Globus pallidus (tissue), 1 donor: ENCODE measurements around the gene HSPB7.
A peak's percentile ranks its signal among the peaks of the same experiment; 100 is the strongest.

Experiments
- DNase-seq: peaks from one replicate; pipeline ENCODE4 v3.0.0-alpha.2; 2015; ENCODE audit warnings: low spot score

Gene HSPB7

DNA sequence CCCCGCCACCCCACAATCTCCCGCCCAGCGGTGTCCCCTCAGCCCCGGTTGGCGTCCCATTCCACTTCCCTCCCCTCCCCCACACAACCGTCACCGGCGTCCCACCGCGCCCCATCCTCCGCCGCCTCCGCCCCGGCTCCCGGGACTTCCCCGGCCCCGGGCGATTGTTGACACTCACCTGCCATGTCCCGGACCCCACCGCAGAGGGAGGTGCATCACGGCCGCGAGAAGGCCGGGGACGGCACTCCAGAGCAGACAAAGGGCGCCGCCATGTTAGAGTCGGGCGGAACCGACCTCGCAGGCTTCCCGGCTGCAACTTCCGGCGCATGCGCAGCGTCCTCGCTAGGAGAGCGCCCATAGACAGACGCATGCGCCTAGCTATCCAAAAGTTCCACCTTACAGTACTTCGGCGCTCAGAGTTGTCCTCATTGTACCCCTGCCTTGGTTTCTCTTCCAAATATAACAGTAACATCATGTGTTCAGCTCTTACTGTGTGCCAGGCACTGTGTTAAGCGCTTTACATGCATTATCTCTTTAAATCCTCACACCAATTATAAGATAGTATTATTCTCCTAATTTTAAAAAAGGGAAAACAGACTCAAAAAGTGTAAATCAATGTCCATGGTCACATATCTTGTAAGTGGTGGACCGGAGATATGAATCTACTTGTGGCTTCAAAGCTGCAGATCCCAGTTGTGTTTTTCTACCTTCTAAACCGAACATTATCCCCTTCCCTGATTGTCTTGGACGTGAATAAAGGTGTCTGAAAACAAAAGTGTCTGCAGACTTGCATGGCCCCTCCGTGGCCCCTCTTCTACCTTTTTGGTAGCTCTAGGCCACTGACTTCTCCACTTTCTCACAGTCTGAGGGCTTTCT, 41.8 kb downstream of the HSPB7 start, which contains the start of gene ZBTB17:
Gene ZBTB17 (minus strand): TSS at position 297 of the 876 bp plus-strand sequence. CDS start 27,606 bp downstream, outside the sequence.
- DNase-seq = peak; percentile 91

DNA sequence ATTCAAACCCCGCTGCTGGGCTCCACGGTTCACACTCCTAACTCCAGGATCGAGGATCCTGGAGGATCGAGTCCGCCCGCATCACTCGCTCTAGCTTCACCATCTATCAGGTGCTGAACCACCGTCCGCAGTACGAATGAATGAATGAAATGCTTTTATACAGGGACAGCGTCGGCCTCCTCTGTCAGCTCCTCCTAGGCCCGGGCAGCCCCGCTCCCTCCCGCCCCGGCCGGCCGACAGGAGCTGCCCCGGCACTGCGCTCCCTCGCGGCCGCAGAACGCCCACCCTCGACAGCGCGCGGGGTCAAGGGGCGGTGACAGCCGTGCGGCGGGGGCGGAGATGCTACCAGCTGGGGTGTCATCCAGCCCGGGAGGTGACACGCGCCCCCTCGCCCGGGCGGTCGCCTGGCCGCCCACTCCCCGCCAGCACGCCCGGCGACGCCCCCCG, 42.5 kb downstream of the HSPB7 start:
- DNase-seq = peak; percentile 73

DNA sequence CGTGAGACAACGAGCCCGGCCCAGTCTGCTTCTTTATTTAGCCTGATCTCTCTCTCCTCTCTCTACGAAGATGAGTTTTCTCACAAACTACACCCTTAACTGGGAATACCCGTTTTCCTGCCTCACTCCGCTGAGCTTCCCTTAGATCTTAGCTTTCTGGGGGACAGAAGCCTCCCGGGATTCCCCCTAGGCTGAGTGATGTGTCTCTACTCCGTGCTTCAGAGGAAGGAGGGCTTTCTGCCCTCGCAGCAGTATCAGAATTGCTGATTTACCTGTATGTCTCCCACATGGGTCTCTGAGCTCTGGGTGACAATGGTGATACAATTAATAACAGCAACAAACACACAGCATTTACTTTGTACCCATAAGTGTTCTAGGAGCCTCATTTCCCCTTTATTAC, 43.0 kb downstream of the HSPB7 start:
- no peak for DNase-seq

DNA sequence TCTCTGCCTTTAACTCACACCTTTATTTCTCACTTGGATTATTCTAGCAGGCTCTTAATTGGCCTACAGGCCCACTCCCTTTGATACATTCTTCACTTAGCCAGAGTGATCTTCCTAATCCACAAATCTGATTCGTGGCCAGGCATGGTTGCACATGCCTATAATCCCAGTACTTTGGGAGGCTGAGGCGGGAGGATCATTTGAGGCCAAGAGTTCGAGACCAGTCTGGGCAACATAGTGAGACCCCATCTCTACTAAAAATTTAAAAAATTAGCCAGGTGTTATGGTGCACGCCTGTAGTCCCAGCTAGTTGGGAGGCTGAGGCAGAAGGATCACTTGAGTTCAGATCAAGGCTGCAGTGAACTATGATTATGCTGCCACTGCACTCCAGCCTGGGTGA, 44.1 kb downstream of the HSPB7 start:
- DNase-seq = no peak

DNA sequence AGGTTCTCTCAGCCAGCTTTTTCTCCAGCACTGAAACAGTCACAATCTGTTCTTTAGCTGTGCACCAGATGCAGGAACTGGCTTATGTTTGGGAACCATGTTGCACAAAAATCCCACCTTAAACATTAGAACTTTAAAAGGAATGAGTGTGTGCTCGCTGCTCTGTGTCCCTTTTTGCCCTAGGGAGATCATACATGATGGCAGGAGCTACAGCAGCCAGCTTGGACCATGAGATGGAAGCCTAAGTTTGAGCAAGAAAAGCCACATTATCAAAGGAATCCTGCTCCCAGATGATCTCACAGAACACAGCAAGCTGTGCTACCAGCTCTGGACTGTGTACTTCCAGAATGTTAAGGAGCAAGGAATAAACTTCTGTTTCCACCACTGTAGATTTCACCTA, 45.4 kb downstream of the HSPB7 start:
- DNase-seq = no peak

DNA sequence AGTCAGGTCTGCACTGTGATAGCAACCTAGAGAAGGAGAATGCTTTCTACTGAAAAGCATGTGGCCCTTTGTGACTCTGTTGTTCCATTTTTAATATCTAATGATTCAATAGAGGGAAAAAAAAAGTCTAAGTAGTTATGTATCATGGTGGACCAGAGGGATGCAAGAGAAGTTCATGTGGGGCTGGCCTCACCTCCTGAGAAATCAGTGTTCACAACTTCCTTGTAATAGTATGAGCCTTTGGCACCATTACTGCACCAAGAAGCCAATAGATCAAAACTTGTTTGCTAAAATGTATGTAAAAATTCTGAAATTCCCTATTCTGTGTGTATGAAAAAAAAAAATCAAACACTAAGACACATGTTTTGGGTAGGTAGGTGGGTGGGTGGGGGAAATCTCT, 46.9 kb downstream of the HSPB7 start:
- no peak for DNase-seq

DNA sequence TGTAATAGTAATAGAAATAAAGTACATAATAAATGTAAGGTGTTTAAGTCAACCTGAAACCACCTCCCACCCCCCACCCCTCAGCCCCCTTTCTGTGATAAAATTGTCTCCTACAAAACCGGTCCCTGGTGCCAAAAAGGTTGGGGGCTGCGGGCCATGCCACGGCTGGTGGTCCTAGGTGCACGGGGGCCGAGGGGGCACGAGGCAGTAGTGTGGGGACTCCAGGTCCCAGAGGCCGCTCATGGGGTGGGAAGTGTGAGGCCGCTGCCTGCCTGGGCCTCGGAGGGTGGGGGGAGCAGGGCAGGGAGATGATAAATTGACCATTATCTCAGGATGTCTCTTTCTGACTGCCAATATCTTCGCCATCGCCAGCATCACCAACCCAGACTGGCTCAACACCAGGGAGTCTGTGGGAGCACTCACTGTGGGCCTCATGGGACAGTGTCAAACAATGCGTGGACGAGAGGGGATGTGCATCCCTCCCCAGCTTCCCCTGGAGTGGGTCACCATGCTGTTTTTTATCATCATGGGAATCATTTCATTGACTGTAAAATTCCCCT, 48.4 kb downstream of the HSPB7 start:
- no peak for DNase-seq

DNA sequence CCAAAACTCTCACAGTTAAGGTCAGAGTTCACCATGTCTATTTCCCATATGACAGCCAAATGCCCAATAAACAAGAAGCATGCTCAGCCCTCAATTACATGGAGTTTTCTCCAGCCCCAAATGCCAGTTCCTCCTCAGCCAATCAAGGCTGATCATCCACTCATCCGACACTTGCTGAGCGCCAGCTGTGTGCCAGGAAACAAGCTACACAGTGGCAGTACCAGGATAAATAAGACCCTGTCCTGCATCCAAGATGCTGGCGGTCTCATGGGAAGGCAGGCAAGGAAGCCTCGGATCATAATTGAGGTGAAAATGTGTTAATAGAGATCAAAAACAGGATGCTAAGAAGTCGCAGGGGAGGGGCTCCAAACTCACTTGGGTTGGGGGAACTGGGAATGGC, 49.7 kb downstream of the HSPB7 start:
- peak; percentile 66 for DNase-seq

DNA sequence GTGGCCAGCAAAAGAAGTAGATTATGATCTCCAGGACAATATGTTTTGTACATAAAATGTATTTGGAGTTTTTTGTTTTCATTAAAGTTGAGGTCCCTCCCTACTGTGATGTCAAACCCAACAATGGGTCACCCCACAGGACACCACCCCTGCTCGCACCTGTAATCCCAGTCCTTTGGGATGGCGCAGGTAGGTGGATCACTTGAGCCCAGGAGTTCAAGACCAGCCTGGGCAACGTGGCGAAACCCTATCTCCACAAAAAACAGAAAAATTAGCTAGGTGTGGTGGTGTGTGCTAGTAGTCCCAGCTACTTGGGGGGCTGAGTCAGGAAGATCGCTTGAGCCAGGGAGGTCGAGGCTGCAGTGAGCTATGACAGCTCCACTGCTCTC, 50.9 kb downstream of the HSPB7 start:
- DNase-seq = no peak

DNA sequence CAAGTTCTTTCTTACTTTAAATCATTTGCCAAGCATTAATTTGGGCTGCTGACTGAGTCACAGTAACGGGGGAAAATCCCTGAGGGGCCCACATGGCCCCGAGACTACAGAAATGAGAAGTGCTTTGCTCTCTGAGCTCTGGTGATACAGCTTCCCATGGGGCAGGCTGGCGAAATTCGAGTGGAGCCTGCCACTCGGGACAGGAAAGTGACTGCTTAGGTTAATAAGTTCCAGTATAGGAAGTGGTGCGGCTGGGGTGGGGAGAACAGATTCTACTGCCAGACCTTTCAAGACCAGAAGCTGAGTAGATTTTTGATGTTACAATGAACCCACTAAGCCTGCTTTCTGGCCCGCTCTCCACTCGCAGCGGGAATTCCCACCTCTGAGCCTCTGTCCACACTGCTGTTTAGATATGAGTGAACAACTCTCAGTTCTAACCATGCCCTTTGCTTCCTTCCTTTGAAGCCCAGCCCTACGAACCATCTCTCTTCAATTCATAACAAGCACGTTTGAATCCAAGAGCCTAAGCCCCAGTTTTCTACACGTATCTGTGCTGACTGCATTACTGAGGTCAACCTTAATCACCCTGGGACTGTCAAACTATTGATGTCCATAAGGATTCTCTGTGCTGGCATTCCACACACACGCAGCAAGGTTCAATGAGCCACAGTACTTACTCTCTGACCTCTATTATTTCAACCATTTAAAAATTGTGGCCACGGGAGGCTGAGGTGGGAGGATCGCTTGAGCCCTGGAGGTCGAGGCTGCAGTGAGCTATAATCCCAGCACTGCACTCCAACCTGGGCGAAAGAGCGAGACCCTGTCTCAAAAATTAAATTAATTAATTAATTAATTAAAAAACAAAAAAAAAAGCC, 51.5 kb downstream of the HSPB7 start:
- peak; percentile 76 for DNase-seq

DNA sequence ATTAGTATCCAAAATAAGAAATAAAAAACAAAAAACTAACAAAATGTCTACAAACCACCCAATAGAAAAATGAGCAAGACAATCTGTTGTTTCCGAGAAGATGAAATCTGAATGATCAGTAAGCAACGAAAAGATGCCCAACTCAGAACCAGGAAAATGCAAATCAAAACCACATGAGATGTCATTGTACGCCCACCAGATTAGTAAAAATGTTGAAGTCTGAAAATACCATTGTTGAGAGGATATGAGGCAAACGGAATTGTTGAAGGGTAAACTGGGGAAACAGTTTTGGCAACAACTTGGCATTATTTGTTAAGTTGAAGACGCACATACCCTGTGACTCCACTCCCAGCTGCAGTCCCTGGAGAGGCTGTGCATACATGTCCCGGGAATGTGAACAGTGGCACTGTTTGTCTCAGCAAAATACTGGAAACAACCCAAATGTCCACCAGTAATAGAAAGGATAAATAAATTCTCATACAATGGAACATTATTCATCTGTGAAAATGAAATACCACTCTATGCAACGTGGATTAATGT, 52.5 kb downstream of the HSPB7 start:
- peak; percentile 95 for DNase-seq
